ENCODE measurements around the gene TCEAL7. TPM values are rescaled to one million over a fixed set of nuclear protein-coding genes. Genes with fewer than 3 reads are reported as not detected.
"Not testable (repeated sequence)": the region's sequence is repeated elsewhere in the genome, so short reads cannot be mapped to it uniquely, and the experiment has no call there.

TCEAL7 gene
- not detected in 2 replicates for total RNA-seq (2014; rRNA removed; shearing (Covaris generic))
- not detected in 2 replicates for polyA plus RNA-seq (2015; cell fraction: cytosol; rRNA removed)
- not detected in 2 replicates for polyA plus RNA-seq (2015; cell fraction: nucleus; rRNA removed)

GRCh38 chrX:103329991-103330390, at the start of gene TCEAL7:
TSS of gene TCEAL7 (plus strand) at chrX:103330239. CDS start at chrX:103331404, 1,165 bp downstream.
- no peak for DNase-seq (ENCODE audit: low read depth, low spot score)
- in situ Hi-C loops (cut with HindIII; ENCODE audit: low pct_unique_long_range_greater_than_20kb, low sequenced_read_pairs) = no loop called here

DNA sequence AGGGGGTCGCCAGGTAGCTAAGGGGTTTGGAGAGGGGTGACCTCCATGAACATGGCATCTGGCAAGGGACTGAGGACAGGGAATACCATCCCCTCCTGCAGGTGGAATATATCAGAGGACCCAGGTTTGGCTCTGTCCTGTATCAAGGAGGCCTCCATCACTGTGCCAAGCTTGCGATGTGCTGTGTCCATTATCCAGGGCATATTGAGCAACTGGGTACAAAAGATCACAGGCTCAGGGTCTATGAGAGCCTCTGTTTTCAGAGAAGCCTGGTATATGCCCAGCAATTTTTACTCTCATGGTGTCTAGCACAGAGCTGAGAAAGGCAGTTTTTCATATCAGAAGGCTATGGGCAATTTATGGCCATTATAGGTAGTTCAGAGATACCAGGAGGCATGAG, 36.9 kb upstream of the TCEAL7 start:
- DNase-seq (ENCODE audit: low read depth, low spot score) = no peak
- in situ Hi-C loops (cut with HindIII; ENCODE audit: low pct_unique_long_range_greater_than_20kb, low sequenced_read_pairs) = no loop called here

- DNase-seq (ENCODE audit: low read depth, low spot score) = no peak
- in situ Hi-C loops (cut with HindIII; ENCODE audit: low pct_unique_long_range_greater_than_20kb, low sequenced_read_pairs) = no loop called here
These were observed 25.3 kb upstream of the TCEAL7 start for GRCh38 chrX:103304705-103305104.

GRCh38 chrX:103305666-103306065, 24.4 kb upstream of the TCEAL7 start:
- in situ Hi-C loops (cut with HindIII; ENCODE audit: low pct_unique_long_range_greater_than_20kb, low sequenced_read_pairs); DNase-seq (ENCODE audit: low read depth, low spot score): not testable (repeated sequence)

- DNase-seq (ENCODE audit: low read depth, low spot score) = no peak
- in situ Hi-C loops (cut with HindIII; ENCODE audit: low pct_unique_long_range_greater_than_20kb, low sequenced_read_pairs) = no loop called here
These were observed 20.0 kb upstream of the TCEAL7 start for GRCh38 chrX:103309860-103310554.

DNA sequence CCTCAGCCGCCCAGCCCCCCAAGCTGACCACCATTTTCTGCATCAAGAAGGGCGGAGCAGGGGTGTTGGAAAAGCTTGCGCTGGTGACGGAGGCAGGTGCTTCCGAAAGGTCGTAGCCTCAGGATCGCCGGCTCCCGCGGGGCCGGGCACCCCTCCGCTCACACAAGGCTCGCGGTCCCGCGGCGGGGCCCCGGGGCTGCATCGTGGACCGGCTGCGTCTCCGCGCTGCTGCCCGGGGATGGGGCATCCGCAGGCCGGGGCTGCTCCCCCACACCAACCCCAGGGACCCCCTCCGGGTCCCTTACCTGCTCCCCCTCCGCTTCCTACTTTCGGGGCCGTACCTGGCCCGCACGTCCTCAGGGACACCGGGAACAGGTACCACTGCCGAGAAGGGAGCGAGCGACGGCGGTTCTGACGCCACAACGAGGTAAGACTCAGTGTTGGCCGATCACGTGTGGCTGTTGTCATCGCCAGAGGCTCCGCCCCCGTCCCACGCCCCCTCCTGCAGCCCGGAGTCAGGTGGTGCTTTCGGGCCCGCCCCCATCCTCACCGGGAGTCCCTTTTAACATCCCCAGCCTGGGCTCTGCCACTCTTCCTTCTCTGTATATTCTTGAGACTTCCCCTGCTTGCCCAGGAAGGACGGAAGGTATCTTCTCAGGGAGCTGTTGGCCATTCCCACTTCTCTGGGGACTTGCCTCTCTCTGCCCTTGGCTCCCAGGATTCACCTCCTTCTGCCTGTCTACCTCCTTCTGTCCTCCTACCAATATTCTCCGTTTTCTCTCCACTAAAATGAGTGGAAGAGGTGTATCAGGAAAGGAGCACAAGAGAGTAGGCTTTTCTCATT, 19.3 kb upstream of the TCEAL7 start, which contains the start of gene BEX2:
BEX2 (minus strand) TSS at position 436 of the 844 bp plus-strand sequence. CDS start 1,014 bp downstream, outside the sequence.
- in situ Hi-C loops (cut with HindIII; ENCODE audit: low pct_unique_long_range_greater_than_20kb, low sequenced_read_pairs) = no loop called here
- peak; percentile 35 for DNase-seq (ENCODE audit: low read depth, low spot score)

DNA sequence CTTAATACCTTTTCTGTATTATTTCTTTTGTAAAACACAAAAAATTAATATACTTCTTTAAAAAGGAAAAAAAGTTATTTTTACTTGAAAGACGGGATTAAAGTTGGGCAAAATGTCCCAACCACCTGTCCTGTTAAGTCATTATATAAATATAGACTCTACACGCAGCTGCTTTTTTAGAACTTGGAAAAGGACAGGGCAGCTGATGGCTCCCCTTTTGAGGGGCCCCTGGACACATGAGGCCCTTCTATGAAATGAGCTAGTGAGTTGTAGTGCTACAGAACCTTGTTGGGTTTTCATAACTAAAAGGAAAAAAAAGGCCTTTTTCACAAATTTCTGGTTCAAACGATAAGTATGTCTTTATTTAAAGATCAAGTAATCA, 18.6 kb upstream of the TCEAL7 start:
- DNase-seq (ENCODE audit: low read depth, low spot score) = no peak
- in situ Hi-C loops (cut with HindIII; ENCODE audit: low pct_unique_long_range_greater_than_20kb, low sequenced_read_pairs) = no loop called here

- DNase-seq (ENCODE audit: low read depth, low spot score) = no peak
- in situ Hi-C loops (cut with HindIII; ENCODE audit: low pct_unique_long_range_greater_than_20kb, low sequenced_read_pairs) = no loop called here
These were observed 746 bp downstream of the TCEAL7 start for GRCh38 chrX:103330681-103331288.

DNA sequence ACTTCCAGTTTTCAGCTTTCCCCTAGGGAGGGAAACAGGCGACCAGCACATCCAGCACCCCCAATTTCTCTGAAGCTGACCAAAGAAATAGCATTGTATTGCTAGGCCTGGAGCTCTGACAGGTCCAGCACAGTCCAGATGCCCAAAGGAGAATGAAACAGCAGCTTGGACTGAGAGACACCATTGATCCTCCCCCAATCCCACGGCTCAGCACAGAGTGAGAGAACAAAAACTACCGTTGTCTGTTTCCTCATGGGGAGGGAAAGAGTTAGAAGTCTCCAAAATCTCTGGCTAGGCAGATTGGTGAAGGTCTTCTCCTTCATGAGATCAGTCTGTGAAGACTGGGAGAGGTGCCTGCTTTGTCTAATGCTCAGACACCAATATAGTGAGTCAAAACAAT, 8.6 kb downstream of the TCEAL7 start:
- in situ Hi-C loops (cut with HindIII; ENCODE audit: low pct_unique_long_range_greater_than_20kb, low sequenced_read_pairs) = no loop called here
- peak; percentile 31 for DNase-seq (ENCODE audit: low read depth, low spot score)

DNA sequence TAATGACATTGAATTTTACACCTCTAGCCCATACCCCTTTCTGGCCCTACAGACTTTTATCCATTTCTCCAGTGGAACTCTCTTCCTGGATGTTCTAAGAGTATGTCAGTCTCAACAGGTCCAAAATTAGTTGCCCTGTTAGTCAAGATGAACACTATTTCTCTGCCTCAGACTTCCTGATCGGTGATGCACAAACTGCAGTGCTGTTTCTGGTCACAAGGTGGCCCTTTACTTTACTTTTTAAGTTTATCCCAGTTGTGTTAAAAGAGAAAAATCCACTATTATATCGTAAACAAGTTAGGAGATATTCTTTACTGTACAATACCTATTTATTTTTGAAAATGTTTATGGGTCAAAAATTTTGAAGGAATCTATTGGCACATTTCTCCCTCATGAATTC, 13.1 kb downstream of the TCEAL7 start:
- in situ Hi-C loops (cut with HindIII; ENCODE audit: low pct_unique_long_range_greater_than_20kb, low sequenced_read_pairs) = no loop called here
- peak; percentile 47 for DNase-seq (ENCODE audit: low read depth, low spot score)

DNA sequence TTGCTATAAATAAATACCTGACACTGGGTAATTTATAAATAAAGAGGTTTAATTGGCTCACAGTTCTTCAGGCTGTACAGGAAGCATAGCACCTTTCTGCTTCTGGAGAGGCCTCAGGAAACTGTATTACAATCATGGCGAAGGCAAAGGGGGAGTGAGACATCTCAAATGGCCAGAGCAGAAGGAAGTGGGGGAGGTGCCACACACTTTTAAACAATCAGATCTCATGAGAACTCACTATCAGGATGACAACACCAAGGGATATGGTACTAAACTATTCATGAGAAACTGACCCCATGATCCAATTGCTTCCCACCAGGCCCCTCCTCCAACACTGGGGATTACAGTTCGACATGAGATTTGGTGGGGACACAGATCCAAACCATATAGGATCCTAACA, 14.6 kb downstream of the TCEAL7 start:
- peak; percentile 6 for DNase-seq (ENCODE audit: low read depth, low spot score)
- in situ Hi-C loops (cut with HindIII; ENCODE audit: low pct_unique_long_range_greater_than_20kb, low sequenced_read_pairs) = no loop called here

- in situ Hi-C loops (cut with HindIII; ENCODE audit: low pct_unique_long_range_greater_than_20kb, low sequenced_read_pairs) = no loop called here
- no peak for DNase-seq (ENCODE audit: low read depth, low spot score)
These were observed 17.8 kb downstream of the TCEAL7 start for GRCh38 chrX:103347682-103348397.

DNA sequence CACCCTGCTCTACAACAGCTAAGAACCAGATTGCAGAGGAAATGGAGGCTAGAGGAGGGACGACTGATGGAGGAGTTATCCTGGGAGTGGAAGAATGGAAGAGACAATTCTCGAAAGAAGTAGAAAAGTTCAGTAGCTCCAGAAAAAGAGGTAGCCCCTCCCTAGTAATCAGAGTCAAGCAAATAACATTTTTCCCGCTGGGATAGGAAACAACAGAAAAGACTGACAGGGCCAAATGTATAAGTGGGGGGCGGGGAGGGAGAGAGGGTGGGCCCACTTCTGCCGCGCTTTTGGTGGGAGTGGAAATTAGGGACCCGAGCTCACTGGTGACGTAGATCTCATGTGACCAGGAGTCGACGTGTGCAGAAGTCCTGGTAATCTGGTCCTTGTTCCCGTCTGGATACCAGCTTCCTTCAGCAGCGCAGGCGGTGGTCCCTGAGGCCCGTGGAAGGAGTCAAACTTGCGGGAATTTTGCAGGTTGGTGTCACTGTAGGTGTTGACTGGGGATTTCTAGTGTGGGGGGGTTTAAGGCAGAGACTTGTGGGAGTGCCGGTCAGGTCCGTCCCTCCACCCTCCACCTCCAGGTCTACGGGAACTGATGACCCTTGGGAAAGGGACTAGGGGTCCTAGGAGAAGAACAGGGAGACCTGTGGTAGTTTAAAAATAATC, 26.2 kb downstream of the TCEAL7 start, which contains the start of gene TCEAL9:
TCEAL9 (plus strand) TSS at position 377 of the 669 bp plus-strand sequence. CDS start 1,179 bp downstream, outside the sequence.
- in situ Hi-C loops (cut with HindIII; ENCODE audit: low pct_unique_long_range_greater_than_20kb, low sequenced_read_pairs) = no loop called here
- peak; percentile 72 for DNase-seq (ENCODE audit: low read depth, low spot score)

- in situ Hi-C loops (cut with HindIII; ENCODE audit: low pct_unique_long_range_greater_than_20kb, low sequenced_read_pairs) = no loop called here
- no peak for DNase-seq (ENCODE audit: low read depth, low spot score)
These were observed 26.8 kb downstream of the TCEAL7 start for GRCh38 chrX:103356858-103357257.

GRCh38 chrX:103357871-103358270, 27.8 kb downstream of the TCEAL7 start:
- in situ Hi-C loops (cut with HindIII; ENCODE audit: low pct_unique_long_range_greater_than_20kb, low sequenced_read_pairs) = no loop called here
- no peak for DNase-seq (ENCODE audit: low read depth, low spot score)

DNA sequence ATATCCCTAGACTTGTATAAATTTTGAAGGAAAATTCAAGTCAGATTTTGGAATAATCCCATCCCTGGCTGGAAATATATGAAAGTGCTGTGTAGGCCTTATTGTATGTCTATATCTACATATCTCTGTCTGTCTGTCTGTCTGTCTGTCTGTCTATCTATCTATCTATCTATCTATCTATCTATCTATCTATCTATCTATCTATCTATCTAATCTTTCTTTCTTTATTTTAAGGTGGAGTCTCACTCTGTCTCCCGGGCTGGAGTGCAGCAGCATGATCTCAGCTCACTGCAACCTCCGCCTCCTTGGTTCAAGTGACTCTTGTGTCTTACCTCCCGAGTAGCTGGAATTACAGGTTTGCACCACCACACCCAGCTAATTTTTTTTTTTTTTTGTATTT, 29.6 kb downstream of the TCEAL7 start:
- in situ Hi-C loops (cut with HindIII; ENCODE audit: low pct_unique_long_range_greater_than_20kb, low sequenced_read_pairs) = not testable (repeated sequence)

GRCh38 chrX:103360092-103360491, 30.1 kb downstream of the TCEAL7 start:
- in situ Hi-C loops (cut with HindIII; ENCODE audit: low pct_unique_long_range_greater_than_20kb, low sequenced_read_pairs) = no loop called here
- DNase-seq (ENCODE audit: low read depth, low spot score) = no peak

More for the DNA sequence above, 29.6 kb downstream of the TCEAL7 start:
- not testable (repeated sequence) for DNase-seq (ENCODE audit: low read depth, low spot score)
